HG03571 (cell line): Measurements from ENCODE around the gene ARHGAP31.
A peak's percentile ranks its signal among the peaks of the same experiment; 100 is the strongest.

Experiments used
- ATAC-seq: cut with Tn5 transposase; IDR thresholded peaks from one replicate; pipeline ENCODE4 v1.9.1; 2021; ENCODE audit not compliant: unreplicated experiment

The ARHGAP31 gene

DNA sequence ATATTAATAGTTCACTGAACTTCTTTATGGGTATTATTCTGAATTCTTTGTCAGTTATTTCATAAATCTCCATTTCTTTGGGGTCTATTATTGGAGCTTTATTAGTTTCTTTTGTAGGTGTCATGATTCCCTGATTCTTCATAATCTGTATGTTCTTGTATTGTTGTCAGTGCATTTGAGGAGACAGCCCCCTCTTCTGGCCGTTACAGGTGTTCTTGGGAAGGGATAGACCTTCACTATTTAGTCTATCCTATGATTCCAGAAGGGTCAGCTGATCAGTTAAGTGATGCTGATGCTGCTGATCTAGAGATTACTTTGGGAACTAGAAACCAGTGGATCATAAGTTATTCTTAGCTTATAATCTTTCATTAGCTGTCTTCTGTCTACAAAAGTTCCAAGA is 134.4 kb downstream of the ARHGAP31 start:
- ATAC-seq = no peak

- no peak for ATAC-seq
These were observed 139.6 kb downstream of the ARHGAP31 start for GRCh38 chr3:119433613-119434325.

- no peak for ATAC-seq
These were observed 140.5 kb downstream of the ARHGAP31 start for GRCh38 chr3:119434703-119435102.

DNA sequence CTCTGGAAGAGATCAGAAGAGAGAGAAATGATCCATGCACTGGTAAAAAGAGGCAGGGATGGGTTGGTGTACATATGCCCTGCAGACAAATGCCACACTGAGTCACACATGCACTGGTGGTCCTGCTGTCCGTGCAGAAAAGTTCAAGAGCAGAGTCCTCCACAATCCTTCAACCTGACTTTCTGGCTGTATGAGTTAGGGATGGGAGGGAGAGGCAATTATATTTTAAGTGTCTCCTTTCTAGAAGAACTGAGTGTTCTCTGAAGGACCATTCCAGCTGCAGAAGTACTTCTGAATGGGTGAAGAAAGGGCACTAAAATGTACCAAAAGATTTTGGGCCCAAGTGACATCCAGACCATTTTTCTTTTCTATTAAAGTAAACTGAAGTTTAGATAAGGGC is 142.8 kb downstream of the ARHGAP31 start:
- no peak for ATAC-seq

GRCh38 chr3:119437691-119438258 is 143.6 kb downstream of the ARHGAP31 start:
- ATAC-seq = no peak

- ATAC-seq = no peak
These were observed 149.0 kb downstream of the ARHGAP31 start for GRCh38 chr3:119443179-119443578.

DNA sequence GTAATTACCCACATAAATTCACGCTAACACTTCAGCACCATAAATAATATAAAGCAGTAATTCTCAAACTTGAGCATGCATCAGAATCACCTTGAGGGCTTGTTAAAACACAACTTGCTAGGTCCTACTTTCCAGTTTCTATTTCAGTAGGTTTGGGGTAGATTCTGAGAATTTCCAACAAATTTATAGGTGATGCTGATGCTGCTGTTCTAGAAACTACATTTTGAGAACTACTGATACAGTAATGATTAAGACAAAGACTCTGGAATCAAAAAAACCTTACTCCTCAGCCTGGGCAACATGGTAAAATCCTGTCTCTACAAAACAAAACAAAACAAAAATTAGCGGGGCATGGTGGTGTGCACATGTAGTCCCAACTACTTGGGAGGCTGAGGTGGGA is 150.4 kb downstream of the ARHGAP31 start:
- ATAC-seq = no peak

- ATAC-seq = no peak
These were observed 159.6 kb downstream of the ARHGAP31 start for GRCh38 chr3:119453822-119454221.

GRCh38 chr3:119456469-119456868 is 162.3 kb downstream of the ARHGAP31 start:
- no peak for ATAC-seq

GRCh38 chr3:119457246-119457645 is 163.1 kb downstream of the ARHGAP31 start:
- ATAC-seq = no peak

- ATAC-seq = peak; percentile 96
These were observed 169.3 kb downstream of the ARHGAP31 start, which contains the start of gene TMEM39A for GRCh38 chr3:119463171-119464169. TSS of gene TMEM39A (minus strand) at chr3:119463615. CDS start at chr3:119462074, 1,541 bp downstream.

- no peak for ATAC-seq
These were observed 173.9 kb downstream of the ARHGAP31 start for GRCh38 chr3:119468041-119468440.

- ATAC-seq = no peak
These were observed 175.4 kb downstream of the ARHGAP31 start for GRCh38 chr3:119469418-119470189.
